Measurements from ENCODE around the gene LRIG3. TPM values are rescaled to one million over a fixed set of nuclear protein-coding genes. Genes with fewer than 3 reads are reported as not detected.

The LRIG3 gene
- total and polyA plus RNA-seq, 2 donors (not counting 1 experiment from before 2014, with no cell fraction given): 37.1 to 118 TPM

DNA sequence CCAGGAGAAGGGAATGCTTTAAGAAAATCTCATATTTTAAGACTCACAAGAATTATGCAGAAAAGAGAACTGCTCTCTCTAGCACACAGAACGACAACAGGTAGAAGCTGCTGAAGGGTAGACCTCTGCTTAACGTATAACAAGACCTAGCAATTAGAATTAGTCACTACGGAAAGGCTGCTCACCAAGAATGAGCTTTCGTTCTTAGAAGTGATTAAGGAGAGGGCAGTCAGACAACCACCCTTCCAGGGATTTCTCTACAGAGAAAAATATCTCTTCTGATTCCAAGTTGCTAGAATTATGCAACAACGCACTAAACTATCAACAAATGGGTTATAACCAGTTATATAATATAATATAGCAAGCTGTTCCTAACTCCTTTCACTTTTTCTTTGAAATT is 18.6 kb downstream of the LRIG3 start:
- H3K79me2 ChIP-seq (ENCODE audit: control insufficient read depth, insufficient read depth, low read length): peaks cover 1% of the 10 kb centered on the region
- no peaks in the 10 kb centered on the region for H3K4me1 ChIP-seq (ENCODE audit: control insufficient read depth, extremely low read depth, insufficient read depth, low read length)
- H3K4me2 ChIP-seq (ENCODE audit: extremely low read depth, insufficient read depth, low read length): no peak overlapping the region
- no peaks in the 10 kb centered on the region for H3K27me3 ChIP-seq (ENCODE audit: control insufficient read depth, insufficient read depth, low read length)
- H3K27ac ChIP-seq (ENCODE audit: insufficient read depth, low read length): no peak overlapping the region
- no peak overlapping the region for H3K4me3 ChIP-seq (replicated peaks in 1 of 4; ENCODE audit: control extremely low read depth in 1 of 4, insufficient read depth in 1 of 4, low read depth in 3 of 4, low read length in 4 of 4)
- no peak for DNase-seq (ENCODE audit: low read depth in 2 of 2)
- peaks cover 4% of the 10 kb centered on the region for H3K36me3 ChIP-seq (ENCODE audit: control insufficient read depth, insufficient read depth, low read length)
- no peak overlapping the region for H3K9ac ChIP-seq (ENCODE audit: insufficient read depth, low read length)
- H3K9me3 ChIP-seq (ENCODE audit: control insufficient read depth, insufficient read depth, low read depth, low read length): no peaks in the 10 kb centered on the region
- TF ChIP-seq EZH2 (IDR thresholded peaks at IDR 0.05; ENCODE audit: low read length, missing control alignments): no peak
- no peak for TF ChIP-seq CTCF (conservative IDR thresholded peaks at IDR 0.05 in 1 of 2, IDR thresholded peaks at IDR 0.05 in 1 of 2; ENCODE audit: low read depth in 1 of 2, low read length in 2 of 2)
- H4K20me1 ChIP-seq (ENCODE audit: control insufficient read depth, extremely low read depth, insufficient read depth, low read length): no peaks in the 10 kb centered on the region
- no peak overlapping the region for H2AFZ ChIP-seq (ENCODE audit: low read length)

GRCh38 chr12:58897969-58898368 is 22.3 kb downstream of the LRIG3 start:
- no peaks in the 10 kb centered on the region for H3K79me2 ChIP-seq (ENCODE audit: control insufficient read depth, insufficient read depth, low read length)
- no peak overlapping the region for H2AFZ ChIP-seq (ENCODE audit: low read length)
- no peaks in the 10 kb centered on the region for H4K20me1 ChIP-seq (ENCODE audit: control insufficient read depth, extremely low read depth, insufficient read depth, low read length)
- no peak overlapping the region for H3K9ac ChIP-seq (ENCODE audit: insufficient read depth, low read length)
- no peaks in the 10 kb centered on the region for H3K27me3 ChIP-seq (ENCODE audit: control insufficient read depth, insufficient read depth, low read length)
- TF ChIP-seq EZH2 (IDR thresholded peaks at IDR 0.05; ENCODE audit: low read length, missing control alignments) (no peak), CTCF (conservative IDR thresholded peaks at IDR 0.05 in 1 of 2, IDR thresholded peaks at IDR 0.05 in 1 of 2; ENCODE audit: low read depth in 1 of 2, low read length in 2 of 2) (no peak)
- no peak overlapping the region for H3K4me3 ChIP-seq (replicated peaks in 1 of 4; ENCODE audit: control extremely low read depth in 1 of 4, insufficient read depth in 1 of 4, low read depth in 3 of 4, low read length in 4 of 4)
- no peak for DNase-seq (ENCODE audit: low read depth in 2 of 2)
- H3K27ac ChIP-seq (ENCODE audit: insufficient read depth, low read length): no peak overlapping the region
- H3K36me3 ChIP-seq (ENCODE audit: control insufficient read depth, insufficient read depth, low read length): no peaks in the 10 kb centered on the region
- no peaks in the 10 kb centered on the region for H3K4me1 ChIP-seq (ENCODE audit: control insufficient read depth, extremely low read depth, insufficient read depth, low read length)
- H3K4me2 ChIP-seq (ENCODE audit: extremely low read depth, insufficient read depth, low read length): no peak overlapping the region
- H3K9me3 ChIP-seq (ENCODE audit: control insufficient read depth, insufficient read depth, low read depth, low read length): no peaks in the 10 kb centered on the region

GRCh38 chr12:58896278-58896677 is 24.0 kb downstream of the LRIG3 start:
- no peak for TF ChIP-seq EZH2 (IDR thresholded peaks at IDR 0.05; ENCODE audit: low read length, missing control alignments)
- no peak for TF ChIP-seq CTCF (conservative IDR thresholded peaks at IDR 0.05 in 1 of 2, IDR thresholded peaks at IDR 0.05 in 1 of 2; ENCODE audit: low read depth in 1 of 2, low read length in 2 of 2)
- Histone ChIP-seq H3K27ac (ENCODE audit: insufficient read depth, low read length) (no peak overlapping the region), H3K4me2 (ENCODE audit: extremely low read depth, insufficient read depth, low read length) (no peak overlapping the region), H3K4me1 (ENCODE audit: control insufficient read depth, extremely low read depth, insufficient read depth, low read length) (no peaks in the 10 kb centered on the region), H4K20me1 (ENCODE audit: control insufficient read depth, extremely low read depth, insufficient read depth, low read length) (no peaks in the 10 kb centered on the region), H3K9ac (ENCODE audit: insufficient read depth, low read length) (no peak overlapping the region), H2AFZ (ENCODE audit: low read length) (no peak overlapping the region), H3K36me3 (ENCODE audit: control insufficient read depth, insufficient read depth, low read length) (no peaks in the 10 kb centered on the region), H3K27me3 (ENCODE audit: control insufficient read depth, insufficient read depth, low read length) (no peaks in the 10 kb centered on the region), H3K79me2 (ENCODE audit: control insufficient read depth, insufficient read depth, low read length) (peaks cover 2% of the 10 kb centered on the region), H3K9me3 (ENCODE audit: control insufficient read depth, insufficient read depth, low read depth, low read length) (no peaks in the 10 kb centered on the region), H3K4me3 (replicated peaks in 1 of 4; ENCODE audit: control extremely low read depth in 1 of 4, insufficient read depth in 1 of 4, low read depth in 3 of 4, low read length in 4 of 4) (no peak overlapping the region)
- DNase-seq (ENCODE audit: low read depth in 2 of 2): no peak
